ENCODE measurements around the gene CCBE1.
"Not testable (repeated sequence)": the region's sequence is repeated elsewhere in the genome, so short reads cannot be mapped to it uniquely, and the experiment has no call there.

The CCBE1 gene

DNA sequence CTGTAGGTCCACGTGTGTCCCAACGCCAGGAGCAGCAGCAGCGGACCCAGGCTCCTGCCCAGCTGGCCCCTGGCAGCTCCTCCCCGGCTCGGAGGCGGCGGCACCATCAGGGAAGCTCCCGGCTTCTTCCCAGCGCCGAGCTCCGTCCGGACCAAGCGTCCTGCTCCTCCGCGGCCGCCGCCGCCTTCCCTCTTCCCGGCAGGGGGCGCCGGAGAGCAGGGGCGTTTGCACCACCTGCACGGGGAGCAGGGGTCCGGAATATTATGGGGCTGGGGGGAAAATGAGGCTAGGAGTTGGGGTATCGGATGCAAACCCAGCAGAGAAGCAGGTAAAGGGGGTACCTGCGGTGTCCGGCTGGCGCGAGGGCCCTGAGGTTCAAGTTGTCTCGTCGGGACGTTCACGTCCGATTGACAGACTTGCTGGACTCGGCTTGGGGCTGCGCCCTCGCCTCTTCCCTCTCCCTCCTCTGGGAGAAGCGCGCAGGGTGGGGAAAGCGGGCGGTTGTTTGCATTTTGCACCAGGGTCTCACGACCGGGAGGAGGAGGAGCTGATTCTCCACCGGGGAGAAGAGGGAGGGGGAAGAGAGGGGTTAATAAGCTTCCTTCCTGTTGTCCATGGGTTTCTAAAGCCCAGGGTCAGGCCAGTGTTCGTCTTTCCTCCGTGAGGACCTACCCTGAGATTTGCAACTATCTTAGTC, at the start of gene CCBE1:
Gene CCBE1, minus strand, starts transcription at position 188 of the 697 bp plus-strand sequence.
- peak; percentile 82 for DNase-seq (ENCODE audit: low read depth)

GRCh38 chr18:59744271-59744721, 47.1 kb upstream of the CCBE1 start:
- DNase-seq (ENCODE audit: low read depth): peak; percentile 98

DNA sequence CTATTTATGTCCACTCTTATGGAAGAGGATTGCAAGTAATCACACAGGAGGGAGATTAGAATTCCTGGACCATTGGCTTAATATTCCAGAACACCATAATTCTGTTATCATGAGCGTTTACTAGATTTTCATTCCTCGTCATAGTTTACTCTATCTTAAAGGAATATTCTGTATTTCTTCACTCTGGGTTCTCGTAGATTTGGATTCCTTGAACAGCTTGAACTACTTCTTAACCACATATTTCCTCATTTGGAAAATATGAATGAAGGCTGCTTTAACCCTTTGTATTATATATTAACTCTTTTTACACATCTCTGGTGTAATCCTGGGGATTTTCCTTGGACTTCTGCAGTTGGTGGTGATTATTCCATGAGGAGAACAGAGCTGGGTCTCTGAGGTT, 46.3 kb upstream of the CCBE1 start:
- DNase-seq (ENCODE audit: low read depth): peak; percentile 78

- DNase-seq (ENCODE audit: low read depth): peak; percentile 94
Observed at GRCh38 chr18:59742325-59743111, 45.3 kb upstream of the CCBE1 start.

DNA sequence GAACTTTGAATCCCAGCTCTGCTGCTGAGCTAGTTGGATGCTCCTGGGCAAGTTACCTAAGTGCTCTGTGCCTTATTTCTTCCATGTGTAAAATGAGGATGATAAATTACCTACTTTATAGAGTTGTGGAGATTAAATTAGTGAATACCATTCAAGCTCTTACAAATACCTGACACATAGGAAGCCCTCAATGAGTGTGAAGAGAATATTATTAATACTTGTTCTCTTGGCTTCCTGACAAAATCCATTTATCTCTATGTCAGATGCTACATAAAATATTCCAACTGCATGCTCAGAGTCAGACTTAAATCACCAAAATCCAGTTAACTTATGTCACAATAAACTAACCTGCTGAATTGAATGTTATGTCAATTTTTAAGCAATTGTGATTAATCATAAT, 42.9 kb upstream of the CCBE1 start:
- no peak for DNase-seq (ENCODE audit: low read depth)

- DNase-seq (ENCODE audit: low read depth): peak; percentile 45
Observed at GRCh38 chr18:59737776-59738300, 40.6 kb upstream of the CCBE1 start.

DNA sequence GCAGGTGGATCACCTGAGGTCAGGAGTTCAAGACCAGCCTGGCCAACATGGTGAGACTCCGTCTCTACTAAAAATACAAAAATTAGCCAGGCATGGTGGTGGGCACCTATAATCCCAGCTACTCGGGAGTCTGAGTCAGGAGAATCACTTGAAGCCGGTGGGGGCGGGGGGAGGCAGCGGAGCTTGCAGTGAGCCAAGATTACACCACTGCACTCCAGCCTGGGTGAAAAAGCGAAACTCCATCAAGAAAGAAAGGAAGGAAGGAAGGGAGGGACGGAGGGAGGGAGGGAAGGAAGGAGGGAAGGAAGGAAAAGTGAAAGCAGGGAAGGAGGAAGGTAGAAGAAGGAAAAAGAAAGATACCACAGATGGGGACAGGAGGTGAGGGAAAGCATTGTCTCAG, 40.1 kb upstream of the CCBE1 start:
- DNase-seq (ENCODE audit: low read depth): not testable (repeated sequence)

- DNase-seq (ENCODE audit: low read depth): no peak
Observed at GRCh38 chr18:59736061-59736460, 38.8 kb upstream of the CCBE1 start.

GRCh38 chr18:59735269-59735860, 38.1 kb upstream of the CCBE1 start:
- no peak for DNase-seq (ENCODE audit: low read depth)

GRCh38 chr18:59733421-59733820, 36.2 kb upstream of the CCBE1 start:
- peak; percentile 84 for DNase-seq (ENCODE audit: low read depth)

GRCh38 chr18:59730896-59731295, 33.7 kb upstream of the CCBE1 start:
- no peak for DNase-seq (ENCODE audit: low read depth)

GRCh38 chr18:59729781-59730180, 32.6 kb upstream of the CCBE1 start:
- no peak for DNase-seq (ENCODE audit: low read depth)

DNA sequence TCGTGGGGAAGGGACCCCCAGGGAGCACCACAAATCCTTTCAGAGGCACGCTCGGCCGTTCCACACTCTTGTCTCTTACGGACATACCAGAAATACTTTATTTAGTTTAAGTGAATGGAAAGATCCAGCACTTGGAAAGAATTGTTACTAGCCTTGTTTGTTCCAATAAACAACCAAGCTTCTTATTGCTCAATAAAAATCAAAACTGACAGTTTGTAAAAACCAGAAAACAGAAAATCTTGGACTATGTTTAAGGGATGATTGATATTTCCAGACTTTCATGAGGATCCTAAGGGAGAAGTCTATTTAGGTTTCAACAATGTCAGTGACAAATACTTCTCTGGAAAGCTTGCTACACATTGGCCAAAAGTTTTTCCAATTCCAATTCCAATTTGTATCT, 31.6 kb upstream of the CCBE1 start:
- no peak for DNase-seq (ENCODE audit: low read depth)

DNA sequence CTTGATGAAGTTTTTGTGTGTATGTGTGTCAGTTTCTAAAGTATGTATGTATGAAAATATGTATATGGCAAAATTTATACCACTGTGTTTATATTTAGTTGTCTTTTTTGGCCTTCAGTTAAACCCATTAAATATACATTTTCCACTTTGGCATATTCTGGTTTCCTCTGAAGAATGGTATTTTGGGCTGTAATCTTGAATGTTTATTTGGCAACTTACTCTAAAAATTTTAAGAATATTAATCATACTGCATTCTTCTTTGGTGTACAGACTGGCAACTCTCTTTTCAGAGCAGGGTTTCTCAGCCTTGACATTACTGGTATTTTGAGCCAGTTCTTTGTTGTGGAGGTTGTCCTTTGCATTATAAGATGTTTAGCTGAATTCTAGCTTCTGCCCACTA, 27.9 kb upstream of the CCBE1 start:
- DNase-seq (ENCODE audit: low read depth): peak; percentile 71

GRCh38 chr18:59724103-59724502, 26.9 kb upstream of the CCBE1 start:
- DNase-seq (ENCODE audit: low read depth): no peak

DNA sequence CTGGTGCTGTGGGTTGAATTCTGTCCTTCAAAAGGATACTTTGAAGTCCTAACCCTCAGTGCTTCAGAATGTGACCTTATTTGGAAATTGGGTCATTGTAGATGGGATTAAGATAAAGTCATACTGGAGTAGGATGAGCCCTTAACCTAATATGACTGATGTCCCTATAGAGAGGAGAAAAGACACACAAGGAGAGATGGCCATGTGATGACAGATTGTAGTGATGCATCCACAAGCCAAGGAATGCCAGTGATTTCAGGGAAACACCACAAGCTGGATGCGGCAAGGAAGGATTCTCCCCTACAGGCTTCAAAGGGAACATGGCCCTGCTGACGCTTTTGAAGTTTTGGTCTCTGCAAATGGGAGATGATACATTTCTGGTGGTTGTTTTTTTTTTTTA, 24.7 kb upstream of the CCBE1 start:
- no peak for DNase-seq (ENCODE audit: low read depth)

GRCh38 chr18:59721211-59721610, 24.0 kb upstream of the CCBE1 start:
- no peak for DNase-seq (ENCODE audit: low read depth)

- DNase-seq (ENCODE audit: low read depth): peak; percentile 96
Observed at GRCh38 chr18:59719544-59720181, 22.4 kb upstream of the CCBE1 start.

GRCh38 chr18:59718464-59719157, 21.4 kb upstream of the CCBE1 start:
- DNase-seq (ENCODE audit: low read depth): peak; percentile 57

GRCh38 chr18:59718108-59718463, 20.9 kb upstream of the CCBE1 start:
- DNase-seq (ENCODE audit: low read depth): peak; percentile 99

GRCh38 chr18:59717291-59717690, 20.1 kb upstream of the CCBE1 start:
- no peak for DNase-seq (ENCODE audit: low read depth)

GRCh38 chr18:59715966-59716369, 18.7 kb upstream of the CCBE1 start:
- peak; percentile 98 for DNase-seq (ENCODE audit: low read depth)

All from EH (cell line).